HepG2 (cell line): ENCODE measurements around the gene GPC3. TPM values are rescaled to one million over a fixed set of nuclear protein-coding genes. Genes with fewer than 3 reads are reported as not detected.
A peak's percentile ranks its signal among the peaks of the same experiment; 100 is the strongest.

ENCODE experiments used
- FOSL2 ChIP-seq: sonication (generic); formaldehyde crosslinking; IDR thresholded peaks from 2 replicates; pipeline ENCODE4 v1.4.0; 2020; ENCODE audit warnings: missing genetic modification reagents
- HMG20A ChIP-seq: IDR thresholded peaks from 2 replicates; pipeline ENCODE4 v1.6.1; 2016; ENCODE audit warnings: borderline replicate concordance
- NR2F1 ChIP-seq, 2 experiments: fragments of 450-650 bp in 1 of 2; formaldehyde crosslinking in 1 of 2; IDR thresholded peaks; 2 replicates each; pipeline versions ENCODE4 v1.5.0 to v1.6.1; 2016 to 2020; ENCODE audit warnings: mild to moderate bottlenecking in 1 of 2, missing compliant biosample characterization in 1 of 2, missing genetic modification reagents in 1 of 2, moderate library complexity in 1 of 2
- PRDM15 ChIP-seq: sonication (generic); formaldehyde crosslinking; IDR thresholded peaks from 2 replicates; pipeline ENCODE4 v1.4.0; 2020; ENCODE audit warnings: missing genetic modification reagents
- SAP130 ChIP-seq: IDR thresholded peaks from 2 replicates; pipeline ENCODE4 v1.6.1; 2016; ENCODE audit warnings: low read depth
- SOX13 ChIP-seq, 3 experiments: fragments of 450-650 bp in 1 of 3; sonication (generic) in 1 of 3; formaldehyde crosslinking in 1 of 3; IDR thresholded peaks in 2 of 3; conservative IDR thresholded peaks in 1 of 3; 2 replicates each; pipeline versions ENCODE4 v1.5.0 to v1.6.1; 2016 to 2020; ENCODE audit warnings: antibody characterized with exemption in 1 of 3, mild to moderate bottlenecking in 1 of 3, missing compliant biosample characterization in 1 of 3, missing genetic modification reagents in 1 of 3, moderate library complexity in 1 of 3
- ZNF20 ChIP-seq: sonication (generic); formaldehyde crosslinking; IDR thresholded peaks from 2 replicates; pipeline ENCODE4 v1.4.0; 2020; ENCODE audit warnings: mild to moderate bottlenecking, moderate library complexity, missing genetic modification reagents
- ZNF773 ChIP-seq: sonication (generic); formaldehyde crosslinking; IDR thresholded peaks from 2 replicates; pipeline ENCODE4 v1.4.0; 2020; ENCODE audit warnings: missing genetic modification reagents, borderline replicate concordance
- polyA plus RNA-seq, 8 experiments: library from polyadenylated mRNA; depleted of rRNA in 3 of 8; stranded (reverse) in 7 of 8; unstranded in 1 of 8; fragments of >200 nt; fragmentation: Illumina TruSeq in 4 of 8; extraction: Trizol in 4 of 8; gene quantifications; 2 replicates each; pipeline versions ENCODE4 v1.2.1 to v1.2.3, GENCODE V29; 2011 to 2016; ENCODE audit warnings: low read depth in 4 of 8, missing spikeins in 1 of 8, mixed read lengths in 1 of 8; ENCODE audit not compliant: insufficient read depth in 1 of 8
- total RNA-seq, 5 experiments: library from RNA; depleted of rRNA; stranded (reverse); fragments of >200 nt; fragmentation: Illumina TruSeq; extraction: Trizol; gene quantifications; 2 replicates each; pipeline ENCODE4 v1.2.3, GENCODE V29; 2016; ENCODE audit warnings: low read depth in 1 of 5
- TF ChIP-seq, protein P1 (sequence below): sonication (generic); formaldehyde crosslinking; IDR thresholded peaks from 2 replicates; pipeline ENCODE4 v1.4.0; 2020; ENCODE audit warnings: missing genetic modification reagents, mild to moderate bottlenecking, borderline replicate concordance
- TF ChIP-seq, protein P2 (sequence below): sonication (generic); formaldehyde crosslinking; IDR thresholded peaks from 2 replicates; pipeline ENCODE4 v1.5.1; 2020; ENCODE audit warnings: mild to moderate bottlenecking, missing genetic modification reagents, moderate library complexity
- TF ChIP-seq, protein P3 (sequence below): IDR thresholded peaks from 2 replicates; pipeline ENCODE4 v1.6.1; 2016; ENCODE audit warnings: missing biosample characterization, missing genetic modification reagents, low read depth
- TF ChIP-seq, protein P4 (sequence below), 2 experiments: sonication (generic) in 1 of 2; formaldehyde crosslinking in 1 of 2; IDR thresholded peaks; 2 replicates each; pipeline versions ENCODE4 v1.4.0 to v1.6.1; 2016 to 2020; ENCODE audit warnings: borderline replicate concordance in 1 of 2, low read depth in 1 of 2, mild to moderate bottlenecking in 1 of 2, missing genetic modification reagents in 1 of 2

Gene GPC3
- total and polyA plus RNA-seq, 2 of the 13 experiments (the other 11 are each of a cell fraction or from before 2014, with no cell fraction given) = 1,799 to 3,263 TPM

DNA sequence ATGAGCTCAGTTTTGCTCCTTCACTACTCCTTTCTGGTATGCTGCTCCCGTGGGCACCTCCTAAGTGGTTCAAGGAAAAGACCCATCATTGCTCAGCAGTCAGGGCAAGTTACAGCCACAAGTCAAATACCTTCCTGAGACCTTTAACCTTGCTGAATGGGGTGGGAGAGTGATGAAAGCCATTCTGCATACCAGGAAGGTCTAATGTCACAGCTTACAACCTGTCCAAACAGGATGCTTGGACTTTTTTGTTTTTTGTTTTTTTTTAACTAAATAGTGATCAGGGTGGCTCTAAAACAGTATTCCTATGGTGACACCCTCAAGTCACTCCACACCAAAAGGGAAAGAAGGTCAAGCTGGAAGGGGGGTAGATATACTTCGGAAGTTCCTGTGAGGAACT lies 93.1 kb downstream of the GPC3 start (continued):
- TF ChIP-seq PRDM15 (CRISPR knock-in tag) (no peak), HMG20A (CRISPR knock-in tag) (peak; percentile 60; the same call in 1 of the 2 replicates), SAP130 (CRISPR knock-in tag) (peak; percentile 59), NR2F1 (CRISPR knock-in tag; IDR thresholded peaks at IDR 0.05) (peak; percentile 72 to 91), SOX13 (IDR thresholded peaks at IDR 0.05) (no peak), SOX13 (CRISPR knock-in tag; conservative IDR thresholded peaks at IDR 0.05 in 1 of 2, IDR thresholded peaks at IDR 0.05 in 1 of 2) (peak in 1 of 2 experiments; percentile 30; a peak in 1 of 4 replicates), ZNF20 (CRISPR knock-in tag) (no peak), ZNF773 (CRISPR knock-in tag) (no peak), FOSL2 (CRISPR knock-in tag) (peak; percentile 14; the same call in 1 of the 2 replicates)
- TF ChIP-seq, protein P1, sequence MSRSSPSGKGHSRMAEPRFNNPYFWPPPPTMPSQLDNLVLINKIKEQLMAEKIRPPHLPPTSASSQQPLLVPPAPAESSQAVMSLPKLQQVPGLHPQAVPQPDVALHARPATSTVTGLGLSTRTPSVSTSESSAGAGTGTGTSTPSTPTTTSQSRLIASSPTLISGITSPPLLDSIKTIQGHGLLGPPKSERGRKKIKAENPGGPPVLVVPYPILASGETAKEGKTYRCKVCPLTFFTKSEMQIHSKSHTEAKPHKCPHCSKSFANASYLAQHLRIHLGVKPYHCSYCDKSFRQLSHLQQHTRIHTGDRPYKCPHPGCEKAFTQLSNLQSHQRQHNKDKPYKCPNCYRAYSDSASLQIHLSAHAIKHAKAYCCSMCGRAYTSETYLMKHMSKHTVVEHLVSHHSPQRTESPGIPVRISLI (CRISPR knock-in tag) = peak; percentile 56; the same call in 1 of the 2 replicates
- TF ChIP-seq, protein P2, sequence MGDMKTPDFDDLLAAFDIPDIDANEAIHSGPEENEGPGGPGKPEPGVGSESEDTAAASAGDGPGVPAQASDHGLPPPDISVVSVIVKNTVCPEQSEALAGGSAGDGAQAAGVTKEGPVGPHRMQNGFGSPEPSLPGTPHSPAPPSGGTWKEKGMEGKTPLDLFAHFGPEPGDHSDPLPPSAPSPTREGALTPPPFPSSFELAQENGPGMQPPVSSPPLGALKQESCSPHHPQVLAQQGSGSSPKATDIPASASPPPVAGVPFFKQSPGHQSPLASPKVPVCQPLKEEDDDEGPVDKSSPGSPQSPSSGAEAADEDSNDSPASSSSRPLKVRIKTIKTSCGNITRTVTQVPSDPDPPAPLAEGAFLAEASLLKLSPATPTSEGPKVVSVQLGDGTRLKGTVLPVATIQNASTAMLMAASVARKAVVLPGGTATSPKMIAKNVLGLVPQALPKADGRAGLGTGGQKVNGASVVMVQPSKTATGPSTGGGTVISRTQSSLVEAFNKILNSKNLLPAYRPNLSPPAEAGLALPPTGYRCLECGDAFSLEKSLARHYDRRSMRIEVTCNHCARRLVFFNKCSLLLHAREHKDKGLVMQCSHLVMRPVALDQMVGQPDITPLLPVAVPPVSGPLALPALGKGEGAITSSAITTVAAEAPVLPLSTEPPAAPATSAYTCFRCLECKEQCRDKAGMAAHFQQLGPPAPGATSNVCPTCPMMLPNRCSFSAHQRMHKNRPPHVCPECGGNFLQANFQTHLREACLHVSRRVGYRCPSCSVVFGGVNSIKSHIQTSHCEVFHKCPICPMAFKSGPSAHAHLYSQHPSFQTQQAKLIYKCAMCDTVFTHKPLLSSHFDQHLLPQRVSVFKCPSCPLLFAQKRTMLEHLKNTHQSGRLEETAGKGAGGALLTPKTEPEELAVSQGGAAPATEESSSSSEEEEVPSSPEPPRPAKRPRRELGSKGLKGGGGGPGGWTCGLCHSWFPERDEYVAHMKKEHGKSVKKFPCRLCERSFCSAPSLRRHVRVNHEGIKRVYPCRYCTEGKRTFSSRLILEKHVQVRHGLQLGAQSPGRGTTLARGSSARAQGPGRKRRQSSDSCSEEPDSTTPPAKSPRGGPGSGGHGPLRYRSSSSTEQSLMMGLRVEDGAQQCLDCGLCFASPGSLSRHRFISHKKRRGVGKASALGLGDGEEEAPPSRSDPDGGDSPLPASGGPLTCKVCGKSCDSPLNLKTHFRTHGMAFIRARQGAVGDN (CRISPR knock-in tag) = no peak
- TF ChIP-seq, protein P3, sequence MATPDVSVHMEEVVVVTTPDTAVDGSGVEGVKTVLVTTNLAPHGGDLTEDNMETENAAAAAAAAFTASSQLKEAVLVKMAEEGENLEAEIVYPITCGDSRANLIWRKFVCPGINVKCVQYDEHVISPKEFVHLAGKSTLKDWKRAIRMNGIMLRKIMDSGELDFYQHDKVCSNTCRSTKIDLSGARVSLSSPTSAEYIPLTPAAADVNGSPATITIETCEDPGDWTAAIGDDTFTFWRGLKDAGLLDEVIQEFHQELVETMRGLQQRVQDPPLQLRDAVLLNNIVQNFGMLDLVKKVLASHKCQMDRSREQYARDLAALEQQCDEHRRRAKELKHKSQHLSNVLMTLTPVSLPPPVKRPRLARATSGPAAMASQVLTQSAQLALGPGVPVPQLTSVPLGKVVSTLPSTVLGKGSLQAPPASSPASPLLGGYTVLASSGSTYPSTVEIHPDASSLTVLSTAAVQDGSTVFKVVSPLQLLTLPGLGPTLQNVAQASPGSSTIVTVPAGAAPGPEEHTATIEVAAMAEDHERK = no peak
- TF ChIP-seq, protein P4, sequence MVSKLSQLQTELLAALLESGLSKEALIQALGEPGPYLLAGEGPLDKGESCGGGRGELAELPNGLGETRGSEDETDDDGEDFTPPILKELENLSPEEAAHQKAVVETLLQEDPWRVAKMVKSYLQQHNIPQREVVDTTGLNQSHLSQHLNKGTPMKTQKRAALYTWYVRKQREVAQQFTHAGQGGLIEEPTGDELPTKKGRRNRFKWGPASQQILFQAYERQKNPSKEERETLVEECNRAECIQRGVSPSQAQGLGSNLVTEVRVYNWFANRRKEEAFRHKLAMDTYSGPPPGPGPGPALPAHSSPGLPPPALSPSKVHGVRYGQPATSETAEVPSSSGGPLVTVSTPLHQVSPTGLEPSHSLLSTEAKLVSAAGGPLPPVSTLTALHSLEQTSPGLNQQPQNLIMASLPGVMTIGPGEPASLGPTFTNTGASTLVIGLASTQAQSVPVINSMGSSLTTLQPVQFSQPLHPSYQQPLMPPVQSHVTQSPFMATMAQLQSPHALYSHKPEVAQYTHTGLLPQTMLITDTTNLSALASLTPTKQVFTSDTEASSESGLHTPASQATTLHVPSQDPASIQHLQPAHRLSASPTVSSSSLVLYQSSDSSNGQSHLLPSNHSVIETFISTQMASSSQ (IDR thresholded peaks at IDR 0.05; ENCODE audit: low read depth) = no peak
- TF ChIP-seq, protein P4 (CRISPR knock-in tag; IDR thresholded peaks at IDR 0.05; ENCODE audit: borderline replicate concordance) = 0 out of 2 replicates have a peak, but pooled peaks have one; percentile 18
